Hematopoietic multipotent progenitor cell treated with erythropoietin and hydrocortisone succinate and interleukin-3 and kit ligand, for 4 days (in vitro differentiated cells): ENCODE results near the gene CKAP2L.

Source experiments
- DNase-seq: peaks from one replicate; pipeline ENCODE4 v3.0.0-alpha.2; 2015

The CKAP2L gene

GRCh38 chr2:112791019-112791418 is 26.6 kb upstream of the CKAP2L start:
- DNase-seq: no peak

- DNase-seq: no peak
These were observed 25.9 kb upstream of the CKAP2L start for GRCh38 chr2:112790305-112790704.

- DNase-seq: no peak
These were observed 24.8 kb upstream of the CKAP2L start for GRCh38 chr2:112789186-112789585.

- DNase-seq: no peak
These were observed 24.2 kb upstream of the CKAP2L start for GRCh38 chr2:112788653-112789052.

GRCh38 chr2:112787729-112788393 is 23.5 kb upstream of the CKAP2L start:
- DNase-seq: peak; percentile 83

GRCh38 chr2:112787294-112787693 is 22.9 kb upstream of the CKAP2L start:
- no peak for DNase-seq

GRCh38 chr2:112784199-112785189 is 20.1 kb upstream of the CKAP2L start, which contains the start of gene IL1A:
Gene IL1A (minus strand): TSS chr2:112784493. CDS start chr2:112783770, 723 bp downstream.
- peak; percentile 50 for DNase-seq

GRCh38 chr2:112783187-112783714 is 18.8 kb upstream of the CKAP2L start:
- DNase-seq: no peak

GRCh38 chr2:112782234-112782799 is 17.9 kb upstream of the CKAP2L start:
- DNase-seq: no peak

- no peak for DNase-seq
These were observed 15.2 kb upstream of the CKAP2L start for GRCh38 chr2:112779598-112779997.

GRCh38 chr2:112777036-112777435 is 12.6 kb upstream of the CKAP2L start:
- peak; percentile 41 for DNase-seq

- DNase-seq: peak; percentile 51
These were observed 11.7 kb upstream of the CKAP2L start for GRCh38 chr2:112776113-112776512.

GRCh38 chr2:112774536-112775285 is 10.3 kb upstream of the CKAP2L start:
- DNase-seq: no peak

- DNase-seq: no peak
These were observed 9.1 kb upstream of the CKAP2L start for GRCh38 chr2:112773556-112773955.

- no peak for DNase-seq
These were observed 8.6 kb upstream of the CKAP2L start for GRCh38 chr2:112772911-112773475.

- peak; percentile 60 for DNase-seq
These were observed 7.9 kb upstream of the CKAP2L start for GRCh38 chr2:112772322-112772721.

GRCh38 chr2:112768432-112768831 is 4.0 kb upstream of the CKAP2L start:
- no peak for DNase-seq

- peak; percentile 35 for DNase-seq
These were observed 3.4 kb upstream of the CKAP2L start for GRCh38 chr2:112767693-112768330.

GRCh38 chr2:112765251-112765650 is 842 bp upstream of the CKAP2L start:
- no peak for DNase-seq

GRCh38 chr2:112762276-112762675 is 2.1 kb downstream of the CKAP2L start:
- peak; percentile 22 for DNase-seq

- DNase-seq: no peak
These were observed 4.3 kb downstream of the CKAP2L start for GRCh38 chr2:112760149-112760548.

GRCh38 chr2:112758711-112759110 is 5.7 kb downstream of the CKAP2L start:
- DNase-seq: no peak
